Gastroesophageal sphincter (tissue), 3 donors: ENCODE data around the gene FOXD3.

Experiments
- CTCF ChIP-seq, 4 experiments: fragments of 200-600 bp in 2 of 4; fragments of 450-650 bp in 2 of 4; sonication (generic) in 1 of 4; IDR thresholded peaks; one replicate each; pipeline ENCODE4 v1.5.1; 2017 to 2019; ENCODE audit warnings: antibody characterized with exemption in 4 of 4, mild to moderate bottlenecking in 2 of 4, moderate library complexity in 2 of 4
- EP300 ChIP-seq: sonication (generic); formaldehyde crosslinking; IDR thresholded peaks from one replicate; pipeline ENCODE4 v1.6.1; 2017; ENCODE audit warnings: antibody characterized with exemption, mild to moderate bottlenecking
- POLR2A ChIP-seq, 2 donors: fragments of 450-650 bp; IDR thresholded peaks; one replicate each; pipeline ENCODE4 v1.6.1; 2017; ENCODE audit warnings: antibody characterized with exemption in 2 of 2, mild to moderate bottlenecking in 2 of 2, moderate library complexity in 1 of 2
- POLR2AphosphoS5 ChIP-seq: sonication (generic); formaldehyde crosslinking; IDR thresholded peaks from one replicate; pipeline ENCODE4 v1.6.1; 2017; ENCODE audit warnings: antibody characterized with exemption

GRCh38 chr1:63362073-63362472 is 39.7 kb downstream of the FOXD3 start:
- TF ChIP-seq POLR2A (IDR thresholded peaks at IDR 0.05) (no peak), CTCF (IDR thresholded peaks at IDR 0.05) (no peak), POLR2AphosphoS5 (no peak), EP300 (no peak)
